Adrenal gland (tissue), 12 donors: Measurements from ENCODE around the gene TBC1D14. TPM values are rescaled to one million over a fixed set of nuclear protein-coding genes. Genes with fewer than 3 reads are reported as not detected.

Experiments used
- DNase-seq, 7 donors: peaks; one replicate each; pipeline ENCODE4 v3.0.0-alpha.2; 2019 to 2020
- H3K27ac ChIP-seq, 5 donors: fragments of 200-600 bp; sonication (generic) in 4 of 5; 1 replicate in 3 of 5; 2 replicates in 2 of 5; pipeline versions ENCODE4 v1.5.1 to v1.8.0; 2016 to 2020; ENCODE audit warnings: mild to moderate bottlenecking in 1 of 5
- H3K27me3 ChIP-seq: fragments of 200-600 bp; 2 replicates; pipeline ENCODE4 v1.8.0; 2021
- H3K36me3 ChIP-seq, 2 donors: fragments of 200-600 bp; replicated peaks in 1 of 2; 1 replicate in 1 of 2; 2 replicates in 1 of 2; pipeline versions ENCODE4 v1.5.1 to v1.8.0; 2018 to 2022
- H3K4me1 ChIP-seq, 2 donors: fragments of 200-600 bp; replicated peaks in 1 of 2; 1 replicate in 1 of 2; 2 replicates in 1 of 2; pipeline versions ENCODE4 v1.5.1 to v1.8.0; 2018 to 2021
- H3K4me3 ChIP-seq, 4 donors: fragments of 200-600 bp; sonication (generic) in 3 of 4; one replicate each; pipeline ENCODE4 v1.5.1; 2016 to 2018
- H3K9me3 ChIP-seq, 3 donors: fragments of 200-600 bp; sonication (generic) in 1 of 3; replicated peaks in 1 of 3; 1 replicate in 2 of 3; 2 replicates in 1 of 3; pipeline versions ENCODE4 v1.5.1 to v1.8.0; 2016 to 2021
- POLR2A ChIP-seq, 2 donors: fragments of 450-650 bp; IDR thresholded peaks; one replicate each; pipeline ENCODE4 v1.6.1; 2017; ENCODE audit warnings: antibody characterized with exemption in 2 of 2, mild to moderate bottlenecking in 2 of 2, moderate library complexity in 1 of 2
- WGBS, 4 donors: extraction: QIAGEN DNeasy Blood & Tissue Kit in 2 of 4; methylation state at CpG; one replicate each; pipeline versions ENCODE4 v1.1.5 to v1.1.7; 2013 to 2017; 5-methylcytosine and 5-hydroxymethylcytosine counted together
- intact Hi-C, 2 donors: fragments of 100-400 bp; cut with DNase I; formaldehyde crosslinking; loops; one replicate each; pipeline versions ENCODE4 v1.14.1 to v1.15.0; 2022 to 2023
- polyA plus RNA-seq, 3 donors: library from polyadenylated mRNA; stranded (reverse); fragments of 200-250 nt in 2 of 3; fragments of 350-450 nt in 1 of 3; fragmentation: Illumina TruSeq in 1 of 3; extraction: RNeasy Lipid Tissue Mini Kit (QIAGEN cat#74804) in 1 of 3; gene quantifications; one replicate each; pipeline ENCODE4 v1.2.3, GENCODE V29; 2013 to 2014
- total RNA-seq, 9 donors: library from RNA; depleted of rRNA in 4 of 9; stranded (reverse); fragments of >200 nt in 4 of 9; fragments of 120-200 nt in 1 of 9; fragmentation: NEBNext Ultra II Directional in 1 of 9; extraction: Animal tissue kit (Norgen Biotek cat#: 25700) in 1 of 9; gene quantifications; one replicate each; pipeline versions ENCODE4 v1.1.0 to v1.2.4, GENCODE V29; 2013 to 2023
- TF ChIP-seq, protein P1 (sequence below), 6 experiments: fragments of 450-650 bp in 4 of 6; fragments of 200-600 bp in 2 of 6; sonication (generic) in 1 of 6; IDR thresholded peaks; 1 replicate in 5 of 6; 2 replicates in 1 of 6; pipeline versions ENCODE4 v1.5.1 to v1.8.0; 2016 to 2021; ENCODE audit warnings: antibody characterized with exemption in 6 of 6, mild to moderate bottlenecking in 2 of 6, moderate library complexity in 1 of 6
- donor health status: healthy with polysubstance abuse.
- donor health status: Bipolar disorder and iron deficiency.
- donor health status: DM: yes; HTN: yes; CAD: no.
- donor health status: DM: no; HTN: no; CAD: no.
- donor health status: DM: no; HTN: no; CAD: no.
- donor health status: DM: yes; HTN: yes; CAD: no.

The TBC1D14 gene
- total and polyA plus RNA-seq, 12 donors = 24.9 to 110 (median 83.0) TPM

DNA sequence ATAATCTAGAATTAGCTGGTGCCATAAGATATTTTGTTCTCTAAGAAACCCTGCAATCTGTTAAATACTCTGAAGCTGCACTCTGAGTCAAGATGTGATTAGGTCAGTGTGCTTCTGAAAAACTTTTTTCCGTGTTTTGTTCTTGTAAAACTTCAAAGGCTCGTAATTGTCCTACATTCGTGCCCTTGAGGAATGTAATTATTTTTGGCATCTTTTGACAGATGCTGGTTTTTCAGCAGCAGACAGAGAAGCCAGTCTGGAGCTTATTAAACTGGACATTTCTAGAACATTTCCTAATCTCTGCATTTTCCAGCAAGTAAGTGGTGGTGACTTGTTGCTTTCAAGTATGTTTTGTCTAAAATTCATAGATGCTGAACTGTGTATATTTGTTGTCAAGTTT lies 96.8 kb downstream of the TBC1D14 start:
- intact Hi-C loops = no loop called here
- TF ChIP-seq POLR2A (IDR thresholded peaks at IDR 0.05) = no peak
- no peak overlapping the region for H3K4me3 ChIP-seq
- peaks cover 16 to 44% of the 10 kb centered on the region in 2 donors for H3K4me1 ChIP-seq
- H3K27me3 ChIP-seq = no peaks in the 10 kb centered on the region
- no peaks in the 10 kb centered on the region for H3K9me3 ChIP-seq
- WGBS, 4 donors = 40 to 61% (median 43%) methylated on average over 3 of the region's 3 CpGs
- peaks cover 0 to 82% of the 10 kb centered on the region in 2 donors for H3K36me3 ChIP-seq
- no peak for DNase-seq
- peak overlapping the region in 4 of 5 donors; percentile 5 to 83 (median 76) for H3K27ac ChIP-seq

DNA sequence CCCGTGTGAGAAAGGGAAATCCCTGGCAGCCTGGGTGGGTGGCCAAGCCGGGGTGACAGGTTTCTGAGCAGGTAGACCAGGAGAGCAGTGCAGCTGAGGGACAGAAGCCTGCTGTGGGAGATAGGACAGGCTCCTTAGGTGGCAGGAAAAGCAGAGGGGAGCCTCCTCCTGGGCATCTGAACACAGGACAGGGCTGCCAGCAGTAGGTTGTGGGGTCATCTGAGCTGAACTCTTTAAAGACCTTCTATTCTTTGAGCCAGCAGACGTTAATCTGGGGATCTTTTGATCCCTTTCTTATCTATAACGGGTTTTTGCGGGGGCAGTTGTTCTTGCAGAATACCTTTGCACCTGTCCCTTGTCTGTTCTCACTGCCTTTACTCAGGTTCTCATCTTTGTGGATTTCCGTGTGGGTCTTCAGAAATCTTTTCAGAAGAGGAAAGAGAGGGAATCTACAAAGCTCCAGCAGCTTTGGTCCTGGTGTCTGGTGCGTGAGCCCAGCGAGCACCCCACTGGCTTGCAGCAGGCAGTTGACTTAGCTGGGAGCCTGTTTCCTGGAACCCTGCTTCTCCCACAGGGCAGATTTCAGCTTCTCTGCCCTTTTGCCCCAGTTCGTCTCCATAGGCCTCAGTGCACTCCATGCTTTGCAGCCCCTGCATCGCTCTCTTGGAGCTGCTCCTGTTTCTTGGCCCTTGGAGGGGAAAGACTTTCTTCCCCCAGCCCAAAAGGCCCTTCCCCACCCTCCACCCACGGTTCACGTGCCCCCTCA lies 97.7 kb downstream of the TBC1D14 start:
- intact Hi-C loops = no loop called here
- Histone ChIP-seq H3K27me3 (no peaks in the 10 kb centered on the region), H3K9me3 (no peaks in the 10 kb centered on the region), H3K27ac (peak overlapping the region; percentile 30 to 83 (median 75)), H3K4me3 (no peak overlapping the region), H3K4me1 (peaks cover 16 to 44% of the 10 kb centered on the region in 2 donors), H3K36me3 (peaks cover 0 to 82% of the 10 kb centered on the region in 2 donors)
- no peak for DNase-seq
- 74 to 86% (median 81%) methylated on average over 11 to 12 of the region's 12 CpGs for WGBS, 4 donors
- TF ChIP-seq, protein P1, sequence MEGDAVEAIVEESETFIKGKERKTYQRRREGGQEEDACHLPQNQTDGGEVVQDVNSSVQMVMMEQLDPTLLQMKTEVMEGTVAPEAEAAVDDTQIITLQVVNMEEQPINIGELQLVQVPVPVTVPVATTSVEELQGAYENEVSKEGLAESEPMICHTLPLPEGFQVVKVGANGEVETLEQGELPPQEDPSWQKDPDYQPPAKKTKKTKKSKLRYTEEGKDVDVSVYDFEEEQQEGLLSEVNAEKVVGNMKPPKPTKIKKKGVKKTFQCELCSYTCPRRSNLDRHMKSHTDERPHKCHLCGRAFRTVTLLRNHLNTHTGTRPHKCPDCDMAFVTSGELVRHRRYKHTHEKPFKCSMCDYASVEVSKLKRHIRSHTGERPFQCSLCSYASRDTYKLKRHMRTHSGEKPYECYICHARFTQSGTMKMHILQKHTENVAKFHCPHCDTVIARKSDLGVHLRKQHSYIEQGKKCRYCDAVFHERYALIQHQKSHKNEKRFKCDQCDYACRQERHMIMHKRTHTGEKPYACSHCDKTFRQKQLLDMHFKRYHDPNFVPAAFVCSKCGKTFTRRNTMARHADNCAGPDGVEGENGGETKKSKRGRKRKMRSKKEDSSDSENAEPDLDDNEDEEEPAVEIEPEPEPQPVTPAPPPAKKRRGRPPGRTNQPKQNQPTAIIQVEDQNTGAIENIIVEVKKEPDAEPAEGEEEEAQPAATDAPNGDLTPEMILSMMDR (IDR thresholded peaks at IDR 0.05) = no peak
- no peak for TF ChIP-seq POLR2A (IDR thresholded peaks at IDR 0.05)

DNA sequence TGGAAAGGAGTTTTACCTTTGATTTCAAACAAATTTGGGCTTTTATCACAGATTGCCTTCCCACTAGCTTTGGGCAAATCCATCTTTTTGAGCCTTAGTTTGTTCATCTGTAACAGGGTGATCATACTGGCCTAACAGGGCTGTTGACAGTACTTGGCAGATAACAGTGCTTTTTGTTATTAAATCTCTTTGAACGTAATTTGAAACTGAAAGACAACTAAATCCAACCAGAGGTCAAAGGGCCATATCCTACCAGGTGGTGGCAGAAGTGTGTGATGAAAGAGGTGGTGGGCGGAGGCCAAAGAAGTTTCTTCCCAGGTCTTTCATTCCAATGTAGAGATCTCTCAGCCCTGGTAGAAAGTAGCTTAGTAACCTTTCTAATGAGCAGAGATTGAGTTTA lies 98.3 kb downstream of the TBC1D14 start:
- Histone ChIP-seq H3K4me3 (no peak overlapping the region), H3K27me3 (no peaks in the 10 kb centered on the region), H3K36me3 (peaks cover 0 to 84% of the 10 kb centered on the region in 2 donors), H3K9me3 (no peaks in the 10 kb centered on the region), H3K27ac (peak overlapping the region in 3 of 5 donors; percentile 25 to 83 (median 73)), H3K4me1 (peaks cover 16 to 41% of the 10 kb centered on the region in 2 donors)
- TF ChIP-seq, protein P1 (IDR thresholded peaks at IDR 0.05) = no peak
- TF ChIP-seq POLR2A (IDR thresholded peaks at IDR 0.05) = no peak
- intact Hi-C loops = no loop called here
- no peak for DNase-seq
- 45 to 61% (median 51%) methylated on average over 2 of the region's 2 CpGs for WGBS, 4 donors

DNA sequence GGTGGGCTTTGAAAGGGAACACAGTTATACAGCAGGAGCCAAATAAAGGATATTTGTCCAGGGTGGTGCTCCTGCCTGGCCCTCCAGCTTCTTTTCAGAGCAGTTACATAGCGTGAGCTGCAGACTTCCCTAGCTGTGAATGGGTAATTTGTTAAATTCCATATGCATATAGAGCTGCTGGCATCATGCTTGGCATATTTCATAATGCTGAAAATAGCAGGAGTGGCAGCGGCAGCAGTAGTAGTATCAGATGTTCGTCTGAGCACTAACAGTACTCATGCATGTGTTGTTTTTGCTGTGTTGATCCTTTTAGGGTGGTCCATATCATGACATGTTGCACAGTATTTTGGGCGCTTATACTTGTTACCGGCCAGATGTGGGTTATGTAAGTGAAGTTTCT lies 99.9 kb downstream of the TBC1D14 start:
- H3K36me3 ChIP-seq = peaks cover 0 to 77% of the 10 kb centered on the region in 2 donors
- 75 to 78% (median 76%) methylated on average over 5 of the region's 5 CpGs for WGBS, 4 donors
- no peak overlapping the region for H3K4me3 ChIP-seq
- peak overlapping the region in 2 of 5 donors; percentile 73 to 83 for H3K27ac ChIP-seq
- H3K9me3 ChIP-seq = no peaks in the 10 kb centered on the region
- no peaks in the 10 kb centered on the region for H3K27me3 ChIP-seq
- no peak for TF ChIP-seq POLR2A (IDR thresholded peaks at IDR 0.05)
- TF ChIP-seq, protein P1 (IDR thresholded peaks at IDR 0.05) = no peak
- intact Hi-C loops = no loop called here
- H3K4me1 ChIP-seq = peaks cover 16 to 36% of the 10 kb centered on the region in 2 donors
- no peak for DNase-seq
